HG03066 (cell line): ENCODE data around the gene IFT80.

Experiments
- ATAC-seq: cut with Tn5 transposase; IDR thresholded peaks from one replicate; pipeline ENCODE4 v1.9.1; 2021; ENCODE audit warnings: low read depth; ENCODE audit not compliant: unreplicated experiment

Gene IFT80

DNA sequence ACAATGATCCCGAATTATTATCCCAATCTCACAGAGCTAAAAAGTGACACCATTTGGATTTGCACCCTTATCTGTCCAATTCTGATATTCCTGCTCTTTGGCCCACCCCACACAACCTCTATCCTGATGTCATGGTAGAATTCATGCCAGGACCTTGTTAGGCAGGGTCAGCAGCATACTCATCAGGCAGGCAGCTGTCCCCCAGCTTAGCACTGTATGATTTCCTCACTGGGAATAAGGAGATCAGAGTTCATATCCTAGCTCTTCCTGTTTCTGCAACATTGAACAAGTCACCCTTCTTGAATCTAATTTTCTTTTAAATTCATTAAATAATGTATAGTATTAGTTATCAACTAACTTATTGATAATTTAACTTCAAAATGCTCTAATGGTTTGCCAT lies 185.8 kb downstream of the IFT80 start:
- no peak for ATAC-seq

DNA sequence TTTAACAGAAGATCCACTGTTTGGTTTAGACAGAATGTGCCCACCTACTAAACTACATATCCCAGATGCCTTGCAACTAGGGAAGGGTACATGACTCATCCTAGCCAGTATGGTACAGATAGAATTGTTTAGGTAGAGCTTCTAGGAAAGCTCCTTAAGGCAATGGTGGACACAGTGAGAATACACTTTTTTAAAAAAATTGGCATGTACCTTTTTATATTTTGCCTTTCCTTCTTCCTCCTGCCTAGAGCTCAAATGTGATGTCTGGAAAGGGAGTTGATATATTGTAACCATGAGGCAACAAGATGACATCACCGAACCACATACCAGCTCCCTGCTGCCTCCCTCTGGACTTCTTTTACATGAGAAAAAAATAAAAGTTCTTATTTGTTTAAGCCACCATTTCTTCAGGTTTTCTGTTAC lies 188.2 kb downstream of the IFT80 start:
- ATAC-seq, result no peak

DNA sequence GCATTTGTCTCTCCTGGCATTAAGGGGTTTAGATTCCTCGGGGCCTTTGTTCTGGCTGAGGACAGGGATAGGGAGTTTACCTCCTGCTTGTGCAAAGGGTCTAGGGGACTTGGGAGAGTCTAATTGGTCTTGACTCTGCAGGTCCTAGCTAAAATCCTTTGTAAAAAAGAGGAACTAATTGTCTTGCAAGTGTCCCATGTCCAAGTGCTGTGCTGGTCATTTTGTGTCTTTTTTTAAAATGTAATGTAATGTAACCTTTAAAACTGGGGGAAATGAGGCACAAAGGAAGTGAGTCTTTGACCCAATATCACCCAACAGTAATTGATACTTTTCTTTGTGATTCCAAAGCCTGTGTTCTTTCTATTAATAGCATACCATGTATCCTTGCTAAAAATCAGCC lies 188.7 kb downstream of the IFT80 start:
- ATAC-seq, result no peak
